LHCN-M2 (cell line): ENCODE measurements around the gene PIK3CG. TPM values are rescaled to one million over a fixed set of nuclear protein-coding genes. Genes with fewer than 3 reads are reported as not detected.
"Not testable (repeated sequence)": the region's sequence is repeated elsewhere in the genome, so short reads cannot be mapped to it uniquely, and the experiment has no call there.

ENCODE experiments used
- DNase-seq: peaks from one replicate; pipeline ENCODE4 v3.0.0-alpha.2; 2012; ENCODE audit warnings: low read depth
- total RNA-seq: library from RNA; depleted of rRNA; stranded (reverse); fragments of >200 nt; gene quantifications from 2 replicates; pipeline ENCODE4 v1.2.3, GENCODE V29; 2014; rRNA removed

Gene PIK3CG
- total RNA-seq, 1 experiment from 2014 or later = not detected

- DNase-seq = not testable (repeated sequence)
These were observed 73.0 kb downstream of the PIK3CG start for GRCh38 chr7:106938122-106938521.

- no peak for DNase-seq
These were observed 73.7 kb downstream of the PIK3CG start for GRCh38 chr7:106938803-106939202.

DNA sequence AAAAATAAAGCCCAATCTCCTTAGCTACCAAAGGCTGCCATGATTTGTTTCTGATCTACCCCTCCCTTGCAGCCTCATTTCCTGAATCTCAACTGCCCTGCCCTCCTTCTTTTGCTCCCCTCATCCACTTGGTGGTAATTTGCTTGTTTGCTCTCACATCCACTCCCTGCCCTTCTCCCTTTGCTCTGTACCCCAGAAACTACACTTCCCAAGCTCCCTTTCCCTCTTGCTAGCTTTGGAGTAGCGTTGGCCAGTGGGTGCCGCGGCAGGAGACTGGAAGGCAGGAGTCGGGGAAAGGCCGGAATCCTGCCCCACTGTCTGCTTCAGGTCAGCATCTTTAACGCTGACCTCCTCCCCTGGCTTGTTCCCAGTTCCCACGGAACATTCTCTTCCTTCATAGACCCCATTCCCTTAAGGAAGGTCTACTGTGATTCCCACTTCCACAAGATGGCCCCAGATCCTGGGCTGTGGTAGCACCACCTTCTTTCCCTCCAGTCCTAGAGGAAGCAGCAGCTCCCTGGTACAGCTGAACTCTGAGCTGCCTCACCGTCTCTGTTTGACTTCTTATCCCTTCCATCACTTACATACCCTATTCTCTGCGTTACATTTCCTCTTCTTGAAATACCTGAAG, 79.1 kb downstream of the PIK3CG start:
- no peak for DNase-seq

DNA sequence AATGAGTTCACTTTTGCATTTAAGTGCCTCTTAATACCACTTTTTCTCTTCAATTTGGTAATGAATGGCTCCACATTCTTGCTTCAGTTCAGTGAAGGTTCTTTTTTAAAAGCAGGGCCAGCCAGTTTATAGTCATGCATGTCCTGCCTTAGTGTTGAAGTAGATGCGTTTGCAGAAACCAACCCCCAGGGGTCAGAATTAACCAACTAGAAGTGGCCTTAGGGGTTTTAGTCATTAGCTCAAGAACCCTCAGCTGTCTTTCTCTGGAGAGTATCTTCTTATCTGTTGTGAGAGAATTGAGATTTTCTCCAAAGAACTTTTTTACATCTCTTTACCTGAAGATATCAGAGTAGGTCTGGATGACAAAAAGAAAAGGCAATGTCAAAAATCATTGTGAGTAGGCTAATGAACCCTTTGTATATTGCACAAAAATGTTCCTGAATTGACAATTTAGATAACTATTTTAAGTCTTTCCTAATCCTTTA, 82.2 kb downstream of the PIK3CG start:
- peak; percentile 69 for DNase-seq

DNA sequence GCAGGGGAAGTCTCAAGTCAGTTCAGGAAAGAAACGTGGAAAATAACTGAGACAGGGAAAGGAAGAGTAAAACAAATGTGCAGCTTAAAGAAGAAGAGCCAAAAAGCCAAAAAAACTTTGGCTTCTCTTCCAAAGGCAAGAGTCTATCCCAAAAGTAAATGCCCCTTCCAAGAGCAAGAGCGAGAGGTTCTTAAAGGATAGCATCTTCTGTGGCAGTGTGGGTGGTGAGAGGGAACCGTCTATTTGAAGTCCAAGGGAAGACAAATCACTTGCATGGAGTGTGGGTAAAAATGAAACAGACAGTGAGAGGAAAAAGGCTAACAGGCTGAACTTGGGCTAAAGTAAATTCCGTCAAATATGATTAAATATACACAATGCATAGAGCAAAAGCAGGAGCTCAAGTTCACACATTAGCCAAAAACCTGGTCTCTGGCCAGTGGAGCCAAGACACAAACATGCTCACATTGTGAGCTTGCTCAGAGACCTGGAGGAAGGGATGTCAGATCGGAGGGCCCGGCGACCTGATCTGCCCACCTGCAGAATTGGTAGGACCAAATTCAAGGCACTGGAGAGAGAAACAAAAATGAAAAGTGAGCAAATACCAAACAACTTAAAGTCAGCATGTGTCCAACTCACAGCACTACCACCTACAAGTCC, 87.0 kb downstream of the PIK3CG start:
- no peak for DNase-seq

- DNase-seq = no peak
These were observed 87.7 kb downstream of the PIK3CG start for GRCh38 chr7:106952658-106953231.

- no peak for DNase-seq
These were observed 89.8 kb downstream of the PIK3CG start for GRCh38 chr7:106954840-106955239.

- not testable (repeated sequence) for DNase-seq
These were observed 90.8 kb downstream of the PIK3CG start for GRCh38 chr7:106955857-106956256.

Other genes with a start within 250 kb of the PIK3CG start
- gene CCDC71L, start 204.1 kb upstream of the PIK3CG start, total RNA-seq = 44.4 and 54.9 TPM in 2 replicates
- gene PRKAR2B, start 179.4 kb downstream of the PIK3CG start, total RNA-seq = 0.06 and 0.26 TPM in 2 replicates